Astrocyte of the cerebellum (primary cell): ENCODE data around the gene BHLHE23.

ENCODE experiments used
- DNase-seq: peaks from one replicate; pipeline ENCODE4 v3.0.0-alpha.2; 2011; ENCODE audit warnings: low read depth
- H3K4me3 ChIP-seq: 2 replicates; pipeline ENCODE4 v1.5.1; 2011; ENCODE audit warnings: mild to moderate bottlenecking, low read depth, low read length, moderate library complexity
- CTCF ChIP-seq: IDR thresholded peaks from 2 replicates; pipeline ENCODE4 v1.5.1; 2012; ENCODE audit warnings: low read length, low read depth, moderate library complexity, mild to moderate bottlenecking; ENCODE audit errors: missing control alignments
- in situ Hi-C: cut with HindIII; loops from 2 replicates; pipeline ENCODE4 v1.10.0; 2017; ENCODE audit warnings: low sequenced_read_pairs

Gene BHLHE23

DNA sequence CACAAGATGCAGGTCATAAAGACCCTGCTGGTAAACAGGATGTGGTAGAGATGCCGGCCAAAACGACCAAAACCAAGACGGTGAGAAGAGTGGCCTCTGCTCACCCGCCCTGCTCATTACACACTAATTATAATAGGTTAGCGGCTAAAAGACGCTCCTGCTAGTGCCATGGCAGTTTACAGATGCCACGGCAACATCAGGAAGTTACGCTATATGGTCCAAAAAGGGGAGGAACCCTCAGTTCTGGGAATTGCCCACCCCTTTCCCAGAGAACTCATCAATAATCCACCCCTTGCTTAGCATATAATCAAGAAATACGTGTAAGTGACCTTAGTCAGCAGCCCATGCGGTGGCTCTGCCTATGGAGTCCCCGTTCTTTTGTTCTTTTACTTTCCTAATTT lies 17.6 kb downstream of the BHLHE23 start:
- no peak for TF ChIP-seq CTCF
- DNase-seq: no peak
- no peak overlapping the region for H3K4me3 ChIP-seq
- in situ Hi-C loops: no loop called here

- in situ Hi-C loops: no loop called here
- DNase-seq: no peak
- TF ChIP-seq CTCF: no peak
- H3K4me3 ChIP-seq: no peak overlapping the region
Measured at GRCh38 chr20:62987114-62987513, 19.6 kb downstream of the BHLHE23 start.

DNA sequence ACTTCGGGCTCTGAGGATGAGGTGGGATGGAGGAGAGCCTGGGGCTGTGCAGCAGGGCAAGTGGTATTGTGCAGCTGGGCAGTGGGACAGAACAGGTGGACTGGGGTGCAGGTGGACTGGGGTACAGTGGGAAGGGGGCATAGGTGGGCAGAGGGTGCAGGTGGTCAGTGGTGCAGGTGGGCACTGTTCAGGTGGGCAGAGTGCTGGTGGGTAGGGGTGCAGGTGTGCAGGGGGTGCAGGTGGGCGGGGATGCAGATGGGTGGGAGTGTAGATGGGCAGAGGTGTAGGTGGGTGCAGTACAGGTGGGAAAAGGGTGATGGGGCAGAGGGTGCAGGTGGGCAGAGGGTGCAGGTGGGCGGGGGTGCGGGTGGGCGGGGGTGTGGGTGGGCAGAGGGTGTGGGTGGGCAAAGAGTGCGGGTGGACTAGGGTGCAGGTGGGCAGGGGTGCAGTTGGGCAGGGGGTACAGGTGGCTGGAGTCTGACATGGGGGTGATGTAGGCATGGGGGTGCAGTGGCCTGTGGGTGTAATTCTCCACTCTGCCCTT lies 20.4 kb downstream of the BHLHE23 start:
- no peak overlapping the region for H3K4me3 ChIP-seq
- in situ Hi-C loops: no loop called here

DNA sequence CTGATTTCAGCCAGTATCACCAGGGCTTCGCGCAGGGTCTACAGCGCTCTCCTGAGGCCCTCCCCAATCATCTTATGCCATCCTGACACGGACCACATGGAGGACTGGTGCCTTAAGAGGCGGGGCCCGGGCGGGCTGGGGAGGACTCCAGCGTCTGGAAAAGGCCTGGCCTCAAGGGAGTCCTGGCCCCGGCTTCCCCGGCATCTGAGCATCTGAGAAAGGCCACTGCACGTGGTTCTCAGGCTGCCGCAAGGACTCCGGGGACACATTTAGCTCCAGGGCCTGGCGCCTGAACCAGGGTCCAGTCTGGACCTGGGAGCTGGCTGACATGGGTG lies 21.4 kb downstream of the BHLHE23 start:
- TF ChIP-seq CTCF: no peak
- no peak for DNase-seq

More for the DNA sequence above, 20.4 kb downstream of the BHLHE23 start:
- DNase-seq: no peak
- no peak for TF ChIP-seq CTCF

DNA sequence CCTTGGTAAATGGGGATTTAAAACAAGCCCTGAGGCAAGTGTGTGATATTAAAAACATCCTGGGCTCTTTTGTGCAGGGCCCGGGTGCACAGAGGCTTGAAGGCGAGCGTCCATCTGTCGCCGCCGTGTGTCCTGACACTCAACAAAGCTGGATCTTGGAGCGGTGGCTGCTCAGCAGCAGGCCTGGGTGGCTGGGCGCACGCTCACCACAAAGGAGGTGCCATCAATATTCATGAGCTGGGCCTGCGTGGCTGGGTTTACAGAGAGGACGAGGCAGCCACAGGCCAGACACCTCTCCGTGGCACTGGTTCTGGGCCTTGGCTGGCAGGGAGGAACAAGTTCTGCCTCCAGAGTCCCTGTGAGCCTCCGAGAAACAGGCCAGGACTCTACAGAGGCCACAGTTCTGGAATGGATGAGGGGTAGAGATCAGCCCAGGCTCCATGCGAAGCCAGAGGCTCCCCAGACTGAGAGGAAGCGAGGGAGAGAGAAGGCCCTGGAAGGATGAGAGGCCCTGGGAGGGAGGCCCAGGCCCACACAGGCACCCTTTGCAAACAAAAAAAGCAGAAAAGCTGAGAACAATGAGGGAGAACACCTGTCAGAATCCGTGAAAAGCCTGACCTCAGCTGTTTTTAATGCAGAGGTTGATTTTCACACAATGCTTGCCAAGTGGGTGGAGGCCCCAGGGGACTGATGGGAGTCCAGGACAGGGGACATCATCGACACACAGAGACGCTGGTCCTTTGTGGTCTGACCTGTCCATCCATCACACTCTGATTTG lies 21.9 kb downstream of the BHLHE23 start:
- TF ChIP-seq CTCF: no peak
- H3K4me3 ChIP-seq: no peak overlapping the region
- in situ Hi-C loops: no loop called here
- DNase-seq: no peak

More for the DNA sequence above, 21.4 kb downstream of the BHLHE23 start:
- H3K4me3 ChIP-seq: no peak overlapping the region
- in situ Hi-C loops: no loop called here

GRCh38 chr20:62983210-62983609 lies 23.6 kb downstream of the BHLHE23 start:
- no peak for TF ChIP-seq CTCF
- in situ Hi-C loops: no loop called here

More at GRCh38 chr20:62983210-62983609, 23.6 kb downstream of the BHLHE23 start:
- DNase-seq: no peak
- H3K4me3 ChIP-seq: no peak overlapping the region
